Gastrocnemius medialis (tissue), 4 donors: Measurements from ENCODE around the gene APPBP2. TPM values are rescaled to one million over a fixed set of nuclear protein-coding genes. Genes with fewer than 3 reads are reported as not detected.

ENCODE experiments used
- ATAC-seq, 2 donors: fragments of 150-250 bp; one replicate each; pipeline ENCODE4 v1.9.1; 2016
- DNase-seq, 2 donors: peaks; one replicate each; pipeline ENCODE4 v3.0.0-alpha.2; 2019
- H3K27ac ChIP-seq, 4 donors: fragments of 200-600 bp; sonication (generic); 1 replicate in 1 of 4; 2 replicates in 3 of 4; pipeline ENCODE4 v1.5.1; 2016 to 2018; ENCODE audit warnings: mild to moderate bottlenecking in 2 of 4, moderate library complexity in 1 of 4
- H3K27me3 ChIP-seq, 3 donors: fragments of 200-600 bp; sonication (generic) in 2 of 3; 1 replicate in 1 of 3; 2 replicates in 2 of 3; pipeline versions ENCODE4 v1.5.1 to v1.6.0; 2016 to 2019; ENCODE audit warnings: mild to moderate bottlenecking in 1 of 3, moderate library complexity in 1 of 3
- H3K36me3 ChIP-seq, 2 donors: fragments of 200-600 bp; sonication (generic) in 1 of 2; one replicate each; pipeline ENCODE4 v1.5.1; 2017 to 2018
- H3K4me1 ChIP-seq, 2 donors: fragments of 200-600 bp; sonication (generic) in 1 of 2; one replicate each; pipeline ENCODE4 v1.5.1; 2016 to 2017; ENCODE audit warnings: mild to moderate bottlenecking in 2 of 2
- H3K4me3 ChIP-seq, 4 donors: fragments of 200-600 bp; sonication (generic) in 3 of 4; 1 replicate in 1 of 4; 2 replicates in 3 of 4; pipeline ENCODE4 v1.5.1; 2016 to 2019; ENCODE audit warnings: mild to moderate bottlenecking in 2 of 4
- H3K9me3 ChIP-seq, 3 donors: fragments of 200-600 bp; sonication (generic) in 2 of 3; 1 replicate in 1 of 3; 2 replicates in 2 of 3; pipeline ENCODE4 v1.5.1; 2016 to 2019
- POLR2A ChIP-seq, 2 donors: fragments of 450-650 bp; IDR thresholded peaks; one replicate each; pipeline ENCODE4 v1.6.1; 2017; ENCODE audit warnings: antibody characterized with exemption in 2 of 2, mild to moderate bottlenecking in 2 of 2, moderate library complexity in 2 of 2
- in situ Hi-C, 4 donors: fragments of 200-750 bp; cut with MboI; loops; one replicate each; pipeline versions ENCODE4 v1.15.0 to v1.8.0; 2017; ENCODE audit warnings: low sequenced_read_pairs in 4 of 4
- intact Hi-C: fragments of 100-400 bp; cut with DNase I; formaldehyde crosslinking; loops from one replicate; pipeline ENCODE4 v1.15.1; 2023; ENCODE audit warnings: low total_unique reads
- total RNA-seq, 4 donors: library from RNA; depleted of rRNA; stranded (reverse); fragments of >200 nt; gene quantifications; one replicate each; pipeline versions ENCODE4 v1.1.0 to v1.2.3, GENCODE V29; 2016
- TF ChIP-seq, protein P1 (sequence below), 5 experiments: fragments of 450-650 bp in 3 of 5; fragments of 200-600 bp in 2 of 5; sonication (generic) in 2 of 5; IDR thresholded peaks in 4 of 5; conservative IDR thresholded peaks in 1 of 5; 1 replicate in 4 of 5; 2 replicates in 1 of 5; pipeline ENCODE4 v1.5.1; 2016 to 2019; ENCODE audit warnings: antibody characterized with exemption in 5 of 5, mild to moderate bottlenecking in 3 of 5, moderate library complexity in 3 of 5

Gene APPBP2
- total RNA-seq, 4 donors from 2014 or later = 14.2 to 21.8 (median 18.1) TPM

DNA sequence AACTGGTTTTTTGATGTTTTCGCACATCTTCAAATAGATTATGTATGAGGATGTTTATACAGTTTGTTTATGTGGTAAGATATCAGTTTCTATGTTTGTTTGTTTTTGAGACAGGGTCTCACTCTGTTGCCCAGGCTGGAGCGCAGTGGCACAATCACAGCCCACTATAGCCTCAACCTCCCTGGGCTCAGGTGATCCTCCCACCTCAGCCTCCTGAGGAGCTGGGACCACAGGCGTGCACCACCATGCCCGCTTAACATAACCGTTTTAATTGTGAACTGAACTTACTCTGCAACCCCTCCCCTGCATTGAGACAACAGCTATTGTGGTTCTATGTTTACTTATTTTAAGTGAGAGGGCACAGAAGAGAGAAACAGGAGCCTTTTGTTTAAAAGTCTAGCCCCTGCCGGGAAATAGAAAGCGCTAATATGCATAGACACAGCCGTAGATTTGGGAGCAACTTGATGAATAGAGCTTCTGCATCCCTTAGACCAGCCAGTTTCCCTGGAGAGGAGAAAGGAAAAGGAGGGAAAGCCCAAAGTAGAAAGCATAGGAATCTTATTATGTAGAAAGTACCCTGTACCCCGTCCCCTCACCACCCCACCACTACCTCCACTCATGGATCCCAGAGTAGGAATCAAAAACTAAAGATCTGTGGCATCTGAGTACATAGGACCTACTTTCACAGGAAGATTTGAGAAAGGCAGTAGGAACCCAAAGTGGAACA, 19.6 kb upstream of the APPBP2 start:
- TF ChIP-seq, protein P1, sequence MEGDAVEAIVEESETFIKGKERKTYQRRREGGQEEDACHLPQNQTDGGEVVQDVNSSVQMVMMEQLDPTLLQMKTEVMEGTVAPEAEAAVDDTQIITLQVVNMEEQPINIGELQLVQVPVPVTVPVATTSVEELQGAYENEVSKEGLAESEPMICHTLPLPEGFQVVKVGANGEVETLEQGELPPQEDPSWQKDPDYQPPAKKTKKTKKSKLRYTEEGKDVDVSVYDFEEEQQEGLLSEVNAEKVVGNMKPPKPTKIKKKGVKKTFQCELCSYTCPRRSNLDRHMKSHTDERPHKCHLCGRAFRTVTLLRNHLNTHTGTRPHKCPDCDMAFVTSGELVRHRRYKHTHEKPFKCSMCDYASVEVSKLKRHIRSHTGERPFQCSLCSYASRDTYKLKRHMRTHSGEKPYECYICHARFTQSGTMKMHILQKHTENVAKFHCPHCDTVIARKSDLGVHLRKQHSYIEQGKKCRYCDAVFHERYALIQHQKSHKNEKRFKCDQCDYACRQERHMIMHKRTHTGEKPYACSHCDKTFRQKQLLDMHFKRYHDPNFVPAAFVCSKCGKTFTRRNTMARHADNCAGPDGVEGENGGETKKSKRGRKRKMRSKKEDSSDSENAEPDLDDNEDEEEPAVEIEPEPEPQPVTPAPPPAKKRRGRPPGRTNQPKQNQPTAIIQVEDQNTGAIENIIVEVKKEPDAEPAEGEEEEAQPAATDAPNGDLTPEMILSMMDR (IDR thresholded peaks at IDR 0.05 in 4 of 5, conservative IDR thresholded peaks at IDR 0.05 in 1 of 5) = no peak
- no peak for TF ChIP-seq POLR2A (IDR thresholded peaks at IDR 0.05)
- ATAC-seq = no peak
- Histone ChIP-seq H3K36me3 (no peaks in the 10 kb centered on the region), H3K4me1 (no peaks in the 10 kb centered on the region), H3K27me3 (no peaks in the 10 kb centered on the region), H3K27ac (no peak overlapping the region), H3K9me3 (no peaks in the 10 kb centered on the region), H3K4me3 (no peak overlapping the region)
- intact Hi-C loops (no loop called here), in situ Hi-C loops (no loop called here)
- DNase-seq = no peak

DNA sequence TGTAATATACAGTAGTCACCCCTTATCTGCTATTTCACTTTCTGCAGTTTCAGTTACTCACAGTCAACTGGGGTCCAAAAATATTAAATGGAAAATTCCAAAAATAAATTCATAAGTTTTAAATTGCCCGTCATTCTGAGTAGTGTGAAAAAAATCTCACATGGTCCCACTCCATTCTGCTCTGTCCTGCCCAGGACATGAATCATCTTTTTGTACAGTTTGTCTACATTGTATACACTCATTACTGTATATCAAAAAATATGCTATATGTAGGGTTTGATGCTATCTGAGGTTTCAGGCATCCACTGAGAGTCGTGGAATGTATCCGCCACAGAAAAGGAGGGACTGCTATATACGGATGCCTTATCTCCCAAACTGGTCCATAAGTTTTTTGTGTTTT, 16.0 kb upstream of the APPBP2 start:
- H3K36me3 ChIP-seq = no peaks in the 10 kb centered on the region
- in situ Hi-C loops = no loop called here

DNA sequence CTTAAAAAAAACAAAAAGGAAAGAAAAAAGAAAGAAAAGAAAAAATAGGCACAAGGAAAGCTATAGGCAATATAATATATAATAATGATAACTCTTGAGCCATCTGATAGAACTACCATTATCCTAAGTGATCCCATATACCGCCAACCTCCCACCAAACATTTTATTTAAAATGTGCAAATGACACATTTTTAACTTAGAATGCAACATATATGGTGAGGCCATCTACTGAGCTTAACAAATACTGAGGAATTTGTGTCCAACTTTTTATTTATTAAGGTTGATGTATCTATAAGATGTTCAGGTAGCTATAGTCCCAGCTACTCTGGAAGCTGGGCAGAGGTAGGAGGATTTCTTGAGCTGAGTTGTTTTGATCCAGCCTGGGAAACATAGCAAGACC, 14.4 kb upstream of the APPBP2 start:
- Histone ChIP-seq H3K27ac (no peak overlapping the region), H3K36me3 (no peaks in the 10 kb centered on the region), H3K4me3 (no peak overlapping the region), H3K27me3 (no peaks in the 10 kb centered on the region), H3K9me3 (no peaks in the 10 kb centered on the region), H3K4me1 (no peaks in the 10 kb centered on the region)
- in situ Hi-C loops = no loop called here
- DNase-seq (no peak), ATAC-seq (no peak)
- TF ChIP-seq, protein P1 (IDR thresholded peaks at IDR 0.05 in 4 of 5, conservative IDR thresholded peaks at IDR 0.05 in 1 of 5) = no peak
- intact Hi-C loops = no loop called here

More for the DNA sequence above, 16.0 kb upstream of the APPBP2 start:
- ATAC-seq (no peak), DNase-seq (no peak)
- Histone ChIP-seq H3K27me3 (no peaks in the 10 kb centered on the region), H3K27ac (no peak overlapping the region), H3K9me3 (no peaks in the 10 kb centered on the region), H3K4me3 (no peak overlapping the region), H3K4me1 (no peaks in the 10 kb centered on the region)
- intact Hi-C loops = no loop called here
- TF ChIP-seq, protein P1 (IDR thresholded peaks at IDR 0.05 in 4 of 5, conservative IDR thresholded peaks at IDR 0.05 in 1 of 5) = no peak
- TF ChIP-seq POLR2A (IDR thresholded peaks at IDR 0.05) = no peak

DNA sequence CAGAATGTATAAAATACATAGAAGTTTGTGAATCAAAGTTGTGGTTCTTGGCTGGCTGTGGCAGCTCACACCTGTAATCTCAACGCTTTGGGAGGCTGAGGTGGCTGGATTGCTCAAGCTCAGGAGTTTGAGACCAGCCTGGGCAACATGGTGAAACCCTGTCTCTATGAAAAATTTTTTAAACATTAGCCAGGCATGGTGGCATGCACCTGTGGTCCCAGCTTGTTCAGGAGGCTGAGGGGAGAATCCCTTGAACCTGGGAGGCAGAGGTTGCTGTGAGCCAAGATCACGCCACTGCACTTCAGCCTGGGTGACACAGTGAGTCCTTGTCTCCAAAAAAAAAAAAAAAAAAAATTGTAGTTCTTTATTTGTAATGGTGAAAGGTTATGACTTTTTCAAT, 13.8 kb upstream of the APPBP2 start:
- H3K27me3 ChIP-seq = no peaks in the 10 kb centered on the region
- H3K9me3 ChIP-seq = no peaks in the 10 kb centered on the region
- no peaks in the 10 kb centered on the region for H3K4me1 ChIP-seq
- no peaks in the 10 kb centered on the region for H3K36me3 ChIP-seq
- no peak for TF ChIP-seq POLR2A (IDR thresholded peaks at IDR 0.05)
- TF ChIP-seq, protein P1 (IDR thresholded peaks at IDR 0.05 in 4 of 5, conservative IDR thresholded peaks at IDR 0.05 in 1 of 5) = no peak
- intact Hi-C loops (no loop called here), in situ Hi-C loops (no loop called here)
- H3K27ac ChIP-seq = no peak overlapping the region
- DNase-seq (no peak), ATAC-seq (no peak)
- no peak overlapping the region for H3K4me3 ChIP-seq

DNA sequence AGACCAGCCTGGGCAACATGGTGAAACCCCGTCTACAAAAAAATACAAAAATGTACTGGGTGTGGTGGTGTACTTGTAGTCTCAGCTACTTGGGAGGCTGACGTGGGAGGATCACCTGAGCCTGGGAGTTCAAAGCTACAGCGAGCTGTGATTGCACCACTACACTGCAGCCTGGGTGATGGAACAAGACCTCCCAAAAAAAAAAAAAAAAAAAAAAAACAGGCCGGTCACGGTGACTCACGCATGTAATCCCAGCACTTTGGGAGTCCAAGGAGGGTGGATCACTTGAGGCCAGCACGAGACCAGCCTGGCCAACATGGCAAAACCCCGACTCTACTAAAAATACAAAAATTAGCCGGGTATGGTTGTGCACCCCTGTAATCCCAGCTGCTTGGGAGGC, 12.7 kb upstream of the APPBP2 start:
- TF ChIP-seq, protein P1 (IDR thresholded peaks at IDR 0.05 in 4 of 5, conservative IDR thresholded peaks at IDR 0.05 in 1 of 5) = no peak
- no peak for TF ChIP-seq POLR2A (IDR thresholded peaks at IDR 0.05)
- Histone ChIP-seq H3K36me3 (no peaks in the 10 kb centered on the region), H3K4me3 (no peak overlapping the region), H3K9me3 (no peaks in the 10 kb centered on the region), H3K27me3 (no peaks in the 10 kb centered on the region), H3K4me1 (no peaks in the 10 kb centered on the region), H3K27ac (no peak overlapping the region)
- no peak for DNase-seq
- intact Hi-C loops = no loop called here
- ATAC-seq = no peak
- in situ Hi-C loops = no loop called here
